Panc1 (cell line): ENCODE results near the gene SPDEF. TPM values are rescaled to one million over a fixed set of nuclear protein-coding genes. Genes with fewer than 3 reads are reported as not detected.

Experiments used
- ATAC-seq: fragments of 200-7000 bp; cut with Tn5 transposase; 2 replicates; pipeline ENCODE4 v1.9.1; 2020; ENCODE audit warnings: mild to moderate bottlenecking, moderate library complexity
- BruUV-seq: library from RNA; stranded (reverse); fragments of 400-500 nt; replicated peaks from 2 replicates; lab custom pipeline; 2021; lab: Mats Ljungman, UMichigan
- CTCF ChIA-PET: fragments of 300-600 bp; sonication (Branson Sonifier 250); formaldehyde crosslinking; loops from one replicate; lab custom pipeline; 2022; ENCODE audit warnings: antibody characterized with exemption; lab: Charles Lee
- POLR2A ChIA-PET: fragments of 300-600 bp; sonication (Branson Sonifier 250); formaldehyde crosslinking; loops from one replicate; lab custom pipeline; 2022; ENCODE audit warnings: antibody characterized with exemption; lab: Charles Lee
- DNase-seq: peaks from one replicate; pipeline ENCODE4 v3.0.0-alpha.2; 2010; ENCODE audit warnings: low read depth, low spot score
- H3K27ac ChIP-seq: 2 replicates; pipeline ENCODE4 v1.5.1; 2011; ENCODE audit warnings: mild to moderate bottlenecking, low read length, inconsistent platforms
- H3K27me3 ChIP-seq: fragments of 200-500 bp; sonication (Bioruptor generic); 2 replicates; pipeline ENCODE4 v1.6.0; 2014; ENCODE audit warnings: low read length, inconsistent platforms; ENCODE audit not compliant: control insufficient read depth, insufficient read depth
- H3K36me3 ChIP-seq: fragments of 200-500 bp; sonication (Bioruptor generic); 2 replicates; pipeline ENCODE4 v1.5.1; 2014; ENCODE audit warnings: inconsistent platforms, mild to moderate bottlenecking, low read length, moderate library complexity; ENCODE audit not compliant: control insufficient read depth, insufficient read depth
- H3K4me1 ChIP-seq: 2 replicates; pipeline ENCODE4 v1.5.1; 2011; ENCODE audit warnings: inconsistent platforms, mild to moderate bottlenecking, low read length, moderate library complexity; ENCODE audit not compliant: control insufficient read depth, insufficient read depth
- H3K4me3 ChIP-seq, 2 experiments: 2 replicates each; pipeline ENCODE4 v1.5.1; 2011 to 2012; ENCODE audit warnings: low read depth in 2 of 2, low read length in 2 of 2, mild to moderate bottlenecking in 2 of 2, inconsistent platforms in 1 of 2, moderate library complexity in 1 of 2
- H3K9me3 ChIP-seq: fragments of 200-500 bp; sonication (Bioruptor generic); 2 replicates; pipeline ENCODE4 v1.5.1; 2014; ENCODE audit warnings: low read depth, mild to moderate bottlenecking, inconsistent platforms, low read length, moderate library complexity; ENCODE audit not compliant: control insufficient read depth, insufficient read depth
- CTCF ChIP-seq: fragments of 450-650 bp; IDR thresholded peaks from 2 replicates; pipeline ENCODE4 v1.5.1; 2017; ENCODE audit warnings: mild to moderate bottlenecking
- POLR2AphosphoS5 ChIP-seq: IDR thresholded peaks from 2 replicates; pipeline ENCODE4 v1.6.1; 2012; ENCODE audit warnings: mild to moderate bottlenecking, low read depth, low read length, moderate library complexity
- REST ChIP-seq, 2 experiments: IDR thresholded peaks; 2 replicates each; pipeline ENCODE4 v1.6.1; 2011 to 2012; ENCODE audit warnings: low read depth in 2 of 2, control low read depth in 1 of 2, low read length in 1 of 2, mild to moderate bottlenecking in 1 of 2, moderate library complexity in 1 of 2; ENCODE audit not compliant: insufficient read depth in 1 of 2
- SIN3A ChIP-seq: IDR thresholded peaks from 2 replicates; pipeline ENCODE4 v1.6.1; 2012; ENCODE audit warnings: low read depth, mild to moderate bottlenecking, low read length, moderate library complexity, borderline replicate concordance; ENCODE audit not compliant: insufficient read depth
- TCF7L2 ChIP-seq: IDR thresholded peaks from 2 replicates; pipeline ENCODE4 v1.6.1; 2011; ENCODE audit warnings: mild to moderate bottlenecking, low read depth, low read length, inconsistent platforms
- in situ Hi-C: cut with HindIII; loops from 2 replicates; pipeline ENCODE4 v1.10.0; 2016; ENCODE audit warnings: low sequenced_read_pairs, low pct_unique_long_range_greater_than_20kb
- intact Hi-C: fragments of 100-400 bp; cut with micrococcal nuclease; formaldehyde crosslinking; loops from one replicate; pipeline ENCODE4 v1.10.0; 2022; ENCODE audit not compliant: unreplicated experiment
- total RNA-seq: library from RNA; stranded (reverse); gene quantifications from one replicate; pipeline ENCODE4 v1.2.1, GENCODE V29; 2021; ENCODE audit not compliant: unreplicated experiment

SPDEF gene
- total RNA-seq, 1 experiment from 2014 or later, result 1.6 TPM

GRCh38 chr6:34524499-34524898, 31.6 kb downstream of the SPDEF start:
- Histone ChIP-seq H3K27me3 (no peaks in the 10 kb centered on the region), H3K27ac (no peak overlapping the region), H3K36me3 (no peaks in the 10 kb centered on the region), H3K9me3 (no peaks in the 10 kb centered on the region), H3K4me3 (no peak overlapping the region), H3K4me1 (peaks cover 9% of the 10 kb centered on the region)
- DNase-seq, result no peak
- intact Hi-C loops, result no loop called here
- in situ Hi-C loops, result no loop called here
- no peak for TF ChIP-seq CTCF
- ATAC-seq, result no peak
- BruUV-seq, result no TSS peak
- CTCF ChIA-PET, result no interaction called here
- POLR2A ChIA-PET, result interaction anchor here (0.6 kb wide), 1 partner anchor 24 kb away, joined by 4 read pairs; no protein-coding TSS in a partner anchor

- Histone ChIP-seq H3K36me3 (no peaks in the 10 kb centered on the region), H3K4me1 (peaks cover 9% of the 10 kb centered on the region), H3K9me3 (no peaks in the 10 kb centered on the region), H3K27me3 (no peaks in the 10 kb centered on the region), H3K4me3 (no peak overlapping the region), H3K27ac (no peak overlapping the region)
- ChIA-PET POLR2A (no interaction called here), CTCF (interaction anchor here (0.8 kb wide), 1 partner anchor 86 kb away, joined by 4 read pairs; no protein-coding TSS in a partner anchor)
- TF ChIP-seq REST (IDR thresholded peaks at IDR 0.05; ENCODE audit: insufficient read depth in 1 of 2, low read depth in 2 of 2, low read length in 1 of 2), result no peak
- TF ChIP-seq POLR2AphosphoS5, result no peak
- no peak for TF ChIP-seq CTCF
- no peak for TF ChIP-seq SIN3A
- no peak for TF ChIP-seq TCF7L2
- intact Hi-C loops, result no loop called here
- BruUV-seq, result no TSS peak
- DNase-seq (no peak), ATAC-seq (no peak)
- in situ Hi-C loops, result no loop called here
Observed at GRCh38 chr6:34523441-34524206, 32.5 kb downstream of the SPDEF start.
